Measurements from ENCODE around the gene LRPPRC. TPM values are rescaled to one million over a fixed set of nuclear protein-coding genes. Genes with fewer than 3 reads are reported as not detected.
"Not testable (repeated sequence)": the region's sequence is repeated elsewhere in the genome, so short reads cannot be mapped to it uniquely, and the experiment has no call there.

LRPPRC gene
- total RNA-seq, 6 experiments from 2014 or later: 39.6 to 53.8 (median 45.5) TPM

DNA sequence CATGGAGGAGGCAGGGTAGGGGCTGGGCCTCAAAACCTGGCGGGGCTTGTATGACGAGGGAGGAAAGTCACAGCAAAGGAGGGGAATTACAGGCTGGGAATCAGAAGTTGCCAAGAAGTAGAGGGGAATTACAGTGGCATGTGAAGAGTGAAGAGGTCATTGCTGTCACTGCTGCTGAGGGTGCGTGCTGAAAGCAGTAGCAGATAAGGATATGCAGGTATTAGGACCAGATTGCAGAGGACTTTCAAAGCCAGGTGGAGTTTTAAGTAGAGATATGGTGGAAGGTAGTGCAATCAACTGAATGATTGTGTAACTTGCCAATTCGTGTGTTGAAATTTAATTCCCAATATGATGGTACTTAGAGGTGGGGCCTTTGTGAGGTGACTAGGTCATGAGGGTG lies 19.4 kb upstream of the LRPPRC start:
- WGBS (ENCODE audit: insufficient coverage, low coverage, low lambda C conversion rate, missing lambda C conversion rate): 66% methylated on average over 4 of the region's 4 CpGs
- no peak for DNase-seq
- TF ChIP-seq, protein P1, sequence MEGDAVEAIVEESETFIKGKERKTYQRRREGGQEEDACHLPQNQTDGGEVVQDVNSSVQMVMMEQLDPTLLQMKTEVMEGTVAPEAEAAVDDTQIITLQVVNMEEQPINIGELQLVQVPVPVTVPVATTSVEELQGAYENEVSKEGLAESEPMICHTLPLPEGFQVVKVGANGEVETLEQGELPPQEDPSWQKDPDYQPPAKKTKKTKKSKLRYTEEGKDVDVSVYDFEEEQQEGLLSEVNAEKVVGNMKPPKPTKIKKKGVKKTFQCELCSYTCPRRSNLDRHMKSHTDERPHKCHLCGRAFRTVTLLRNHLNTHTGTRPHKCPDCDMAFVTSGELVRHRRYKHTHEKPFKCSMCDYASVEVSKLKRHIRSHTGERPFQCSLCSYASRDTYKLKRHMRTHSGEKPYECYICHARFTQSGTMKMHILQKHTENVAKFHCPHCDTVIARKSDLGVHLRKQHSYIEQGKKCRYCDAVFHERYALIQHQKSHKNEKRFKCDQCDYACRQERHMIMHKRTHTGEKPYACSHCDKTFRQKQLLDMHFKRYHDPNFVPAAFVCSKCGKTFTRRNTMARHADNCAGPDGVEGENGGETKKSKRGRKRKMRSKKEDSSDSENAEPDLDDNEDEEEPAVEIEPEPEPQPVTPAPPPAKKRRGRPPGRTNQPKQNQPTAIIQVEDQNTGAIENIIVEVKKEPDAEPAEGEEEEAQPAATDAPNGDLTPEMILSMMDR (IDR thresholded peaks at IDR 0.05): no peak
- TF ChIP-seq POLR2A (IDR thresholded peaks at IDR 0.05): no peak
- intact Hi-C loops (cut with DNase I): no loop called here
- Histone ChIP-seq H3K9me3 (no peaks in the 10 kb centered on the region), H3K4me1 (no peaks in the 10 kb centered on the region), H3K27ac (no peak overlapping the region), H3K27me3 (no peaks in the 10 kb centered on the region), H3K36me3 (no peaks in the 10 kb centered on the region), H3K4me3 (no peak overlapping the region)
- no peak for ATAC-seq

DNA sequence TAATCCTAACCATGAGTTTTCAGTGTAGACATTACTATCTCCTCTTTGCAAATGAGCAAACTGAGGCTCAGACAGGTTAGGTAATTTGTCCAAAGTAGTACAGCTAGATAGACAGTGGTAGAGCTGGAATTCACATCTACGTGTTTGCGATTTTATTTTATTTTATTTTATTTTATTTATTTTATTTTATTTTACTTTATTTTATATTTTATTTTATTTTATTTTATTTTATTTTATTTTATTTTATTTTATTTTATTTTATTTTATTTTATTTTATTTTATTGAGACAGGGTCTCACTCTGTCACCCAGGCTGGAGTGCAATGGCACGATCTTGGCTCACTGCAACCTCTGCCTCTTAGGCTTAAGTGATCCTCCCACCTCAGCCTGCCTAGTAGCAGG lies 17.4 kb upstream of the LRPPRC start:
- H3K9me3 ChIP-seq; H3K4me1 ChIP-seq; H3K36me3 ChIP-seq; H3K4me3 ChIP-seq; intact Hi-C loops (cut with DNase I); ATAC-seq; H3K27me3 ChIP-seq; DNase-seq; H3K27ac ChIP-seq: not testable (repeated sequence)
- 85% methylated on average over 3 of the region's 3 CpGs for WGBS (ENCODE audit: insufficient coverage, low coverage, low lambda C conversion rate, missing lambda C conversion rate)

GRCh38 chr2:44010266-44010665 lies 14.5 kb upstream of the LRPPRC start:
- Histone ChIP-seq H3K9me3 (no peaks in the 10 kb centered on the region), H3K36me3 (no peaks in the 10 kb centered on the region), H3K4me3 (no peak overlapping the region), H3K27ac (no peak overlapping the region), H3K4me1 (peaks cover 0 to under 1% (median 0%) of the 10 kb centered on the region in 4 donors), H3K27me3 (no peaks in the 10 kb centered on the region)
- intact Hi-C loops (cut with DNase I): no loop called here
- WGBS (ENCODE audit: insufficient coverage, low coverage, low lambda C conversion rate, missing lambda C conversion rate): 51% methylated on average over 7 of the region's 7 CpGs
- ATAC-seq (no peak), DNase-seq (no peak)
- TF ChIP-seq, protein P1 (IDR thresholded peaks at IDR 0.05): no peak
- no peak for TF ChIP-seq POLR2A (IDR thresholded peaks at IDR 0.05)

- Histone ChIP-seq H3K4me1 (peaks cover 0 to 3% (median 0%) of the 10 kb centered on the region in 4 donors), H3K4me3 (no peak overlapping the region), H3K36me3 (no peaks in the 10 kb centered on the region), H3K27me3 (no peaks in the 10 kb centered on the region), H3K9me3 (no peaks in the 10 kb centered on the region), H3K27ac (no peak overlapping the region)
- 44% methylated on average over 3 of the region's 3 CpGs for WGBS (ENCODE audit: insufficient coverage, low coverage, low lambda C conversion rate, missing lambda C conversion rate)
- ATAC-seq: no peak
- intact Hi-C loops (cut with DNase I): no loop called here
- TF ChIP-seq, protein P1 (IDR thresholded peaks at IDR 0.05): no peak
- TF ChIP-seq POLR2A (IDR thresholded peaks at IDR 0.05): no peak
- no peak for DNase-seq
Measured at GRCh38 chr2:44009136-44009735, 13.4 kb upstream of the LRPPRC start.

GRCh38 chr2:44005846-44006245 lies 10.1 kb upstream of the LRPPRC start:
- Histone ChIP-seq H3K4me1 (peaks cover 0 to 3% (median 0%) of the 10 kb centered on the region in 4 donors), H3K27me3 (no peaks in the 10 kb centered on the region), H3K36me3 (no peaks in the 10 kb centered on the region), H3K4me3 (no peak overlapping the region), H3K27ac (no peak overlapping the region), H3K9me3 (no peaks in the 10 kb centered on the region)
- TF ChIP-seq, protein P1 (IDR thresholded peaks at IDR 0.05): no peak
- TF ChIP-seq POLR2A (IDR thresholded peaks at IDR 0.05): no peak
- DNase-seq (no peak), ATAC-seq (no peak)
- WGBS (ENCODE audit: insufficient coverage, low coverage, low lambda C conversion rate, missing lambda C conversion rate): 69% methylated on average over 2 of the region's 3 CpGs
- intact Hi-C loops (cut with DNase I): no loop called here

Data from right lobe of liver (tissue), 6 donors.